HG03175 (cell line): ENCODE data around the gene SPEG.
A peak's percentile ranks its signal among the peaks of the same experiment; 100 is the strongest.

Source experiments
- ATAC-seq: cut with Tn5 transposase; IDR thresholded peaks from one replicate; pipeline ENCODE4 v1.9.1; 2021; ENCODE audit warnings: mild to moderate bottlenecking, moderate library complexity; ENCODE audit not compliant: unreplicated experiment

SPEG gene

DNA sequence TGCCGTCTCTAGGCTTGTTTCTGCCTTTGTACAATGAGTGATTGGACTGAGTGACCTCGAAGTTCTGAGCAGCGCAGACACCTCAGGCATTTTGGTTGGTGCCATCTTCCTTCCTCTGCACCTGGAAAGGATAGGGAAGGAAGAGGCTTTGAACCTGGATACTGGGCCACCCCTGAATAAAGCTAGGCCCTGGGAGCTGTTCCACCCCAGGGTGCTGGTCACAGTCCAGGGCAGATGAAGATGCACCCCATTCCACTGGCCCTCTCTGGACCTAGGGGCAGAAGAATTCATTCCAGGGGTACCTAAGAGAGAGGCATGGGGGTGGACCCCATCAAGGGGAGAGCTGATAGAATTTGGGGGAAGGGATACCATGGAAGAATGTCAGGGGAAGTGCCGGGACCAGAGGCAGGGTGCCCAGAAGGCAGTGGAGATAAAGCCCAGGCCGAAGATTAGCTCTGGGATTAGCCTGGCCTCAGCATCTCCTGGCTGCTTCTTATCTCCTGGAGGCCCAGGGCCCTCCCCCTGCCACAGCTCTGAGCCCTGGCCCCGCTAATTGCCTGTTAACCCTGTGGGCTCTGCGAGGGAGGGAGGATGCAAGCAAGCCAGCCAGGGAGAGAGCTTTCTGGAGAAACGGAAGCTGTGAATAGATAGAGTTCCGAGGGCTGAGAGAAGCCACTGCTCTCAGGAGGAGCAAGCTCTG is 91.0 kb downstream of the SPEG start:
- ATAC-seq: no peak

DNA sequence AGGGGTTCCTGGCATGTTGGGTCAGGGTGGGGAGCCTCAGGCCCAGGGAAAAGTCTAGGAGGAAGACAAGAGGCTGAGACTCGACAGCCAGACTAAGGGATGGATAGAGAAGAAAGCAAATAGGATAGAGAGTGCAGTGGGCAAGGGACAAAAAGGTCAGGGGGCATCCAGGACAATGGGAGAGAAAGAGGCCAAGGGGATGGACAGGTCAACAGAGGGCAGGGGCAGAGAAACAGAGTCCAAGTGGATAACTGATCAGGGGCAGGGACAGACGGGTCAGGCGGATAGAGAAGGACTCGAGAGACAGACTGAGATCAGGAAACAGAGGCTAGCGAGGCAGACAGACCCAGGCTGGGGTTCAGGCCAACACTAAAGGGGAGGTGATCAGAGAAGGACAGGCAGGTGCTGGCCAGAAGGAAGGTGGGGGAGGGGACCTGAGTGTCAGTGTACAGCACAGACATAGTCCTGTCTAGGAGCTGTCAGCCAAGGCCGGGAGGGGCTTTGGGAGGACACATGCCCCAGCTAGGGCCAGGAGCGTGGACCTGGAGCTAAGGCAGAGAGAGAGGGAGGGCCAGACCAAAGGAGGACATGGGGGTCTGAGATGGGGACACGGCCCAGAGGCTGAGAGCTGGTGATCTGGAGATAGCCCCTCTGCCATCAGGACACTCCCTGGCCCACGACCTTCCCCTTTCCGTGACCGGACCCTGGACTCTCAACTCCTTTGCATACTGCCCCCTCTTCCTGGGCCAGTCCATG is 91.9 kb downstream of the SPEG start:
- ATAC-seq: no peak

DNA sequence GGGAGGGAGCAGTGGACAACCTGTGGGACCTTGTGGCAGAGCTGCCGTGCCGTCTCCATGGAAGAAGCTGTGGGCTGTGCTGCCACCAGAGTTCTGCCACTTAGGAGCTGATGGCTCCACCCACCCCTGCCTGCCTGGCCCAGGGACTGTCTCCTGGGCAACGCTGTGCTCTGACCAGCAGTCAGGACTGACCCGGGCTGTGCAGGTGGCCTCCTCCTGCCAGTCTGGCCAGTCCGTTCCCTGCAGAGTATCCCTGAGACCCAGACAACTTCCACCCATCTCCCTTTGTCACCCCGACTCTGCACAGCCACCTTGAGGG is 92.4 kb downstream of the SPEG start:
- no peak for ATAC-seq

DNA sequence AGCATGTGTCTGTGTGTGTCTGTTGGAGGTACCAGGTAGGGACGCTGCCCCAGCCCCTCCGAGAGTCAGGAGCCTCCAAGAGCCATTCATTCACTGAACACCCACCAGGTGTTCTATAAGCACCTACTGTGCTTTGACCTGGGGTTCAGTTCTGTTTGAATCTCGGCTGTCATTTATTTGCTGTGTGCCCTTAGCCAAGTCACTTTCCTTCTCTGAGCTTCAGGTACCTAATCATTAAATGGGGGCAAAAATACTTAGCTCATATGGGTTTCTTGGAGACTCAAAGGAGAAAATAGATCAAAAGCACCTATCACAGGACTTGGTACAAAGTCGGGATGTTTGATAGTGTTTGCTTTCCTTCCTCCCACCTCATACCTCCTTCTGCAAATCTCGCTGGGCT is 92.8 kb downstream of the SPEG start:
- ATAC-seq: no peak

DNA sequence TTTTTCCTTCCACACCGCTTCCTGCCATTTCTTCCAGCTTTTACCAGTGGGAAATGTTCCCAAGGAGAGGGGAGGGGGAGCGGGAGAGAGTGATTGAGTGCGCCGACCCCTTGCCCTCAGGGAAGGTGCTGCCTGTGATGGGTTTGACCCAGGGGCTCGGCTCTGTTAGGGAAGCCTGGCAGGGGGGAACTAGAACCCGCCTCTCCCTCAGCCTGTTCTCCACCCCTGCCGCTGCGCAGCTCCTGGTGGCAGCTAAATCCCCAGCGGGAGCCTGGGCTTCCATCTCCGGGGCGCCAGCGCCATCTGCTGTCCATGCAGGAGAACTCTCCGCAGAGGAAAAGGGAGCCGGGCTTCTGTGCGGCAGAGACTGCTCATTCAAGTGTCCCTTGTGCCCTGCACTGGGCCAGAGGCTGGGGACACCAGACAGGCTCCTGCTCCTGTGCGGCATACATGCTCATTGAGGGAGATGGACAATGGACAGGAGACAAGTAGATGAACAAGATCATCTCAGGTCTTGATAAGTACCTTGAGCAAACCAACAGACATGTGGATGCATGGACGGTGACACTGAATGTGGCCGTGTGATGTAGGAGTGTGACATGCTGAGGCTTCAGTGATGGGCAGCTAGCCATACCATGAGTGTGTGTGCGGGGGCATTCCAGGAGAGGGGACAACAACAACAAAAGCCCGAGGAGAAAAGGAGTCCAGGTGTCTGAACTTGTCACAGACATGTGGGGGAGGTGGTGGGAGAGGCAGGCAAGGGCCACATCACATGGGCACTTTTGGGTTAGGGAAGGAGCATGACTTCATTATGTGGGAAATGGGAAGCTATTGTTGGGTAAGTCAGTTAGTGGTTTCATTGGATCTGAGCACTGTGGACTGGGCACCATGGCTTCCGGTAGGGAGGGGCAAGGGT is 95.7 kb downstream of the SPEG start:
- peak; percentile 90 for ATAC-seq

DNA sequence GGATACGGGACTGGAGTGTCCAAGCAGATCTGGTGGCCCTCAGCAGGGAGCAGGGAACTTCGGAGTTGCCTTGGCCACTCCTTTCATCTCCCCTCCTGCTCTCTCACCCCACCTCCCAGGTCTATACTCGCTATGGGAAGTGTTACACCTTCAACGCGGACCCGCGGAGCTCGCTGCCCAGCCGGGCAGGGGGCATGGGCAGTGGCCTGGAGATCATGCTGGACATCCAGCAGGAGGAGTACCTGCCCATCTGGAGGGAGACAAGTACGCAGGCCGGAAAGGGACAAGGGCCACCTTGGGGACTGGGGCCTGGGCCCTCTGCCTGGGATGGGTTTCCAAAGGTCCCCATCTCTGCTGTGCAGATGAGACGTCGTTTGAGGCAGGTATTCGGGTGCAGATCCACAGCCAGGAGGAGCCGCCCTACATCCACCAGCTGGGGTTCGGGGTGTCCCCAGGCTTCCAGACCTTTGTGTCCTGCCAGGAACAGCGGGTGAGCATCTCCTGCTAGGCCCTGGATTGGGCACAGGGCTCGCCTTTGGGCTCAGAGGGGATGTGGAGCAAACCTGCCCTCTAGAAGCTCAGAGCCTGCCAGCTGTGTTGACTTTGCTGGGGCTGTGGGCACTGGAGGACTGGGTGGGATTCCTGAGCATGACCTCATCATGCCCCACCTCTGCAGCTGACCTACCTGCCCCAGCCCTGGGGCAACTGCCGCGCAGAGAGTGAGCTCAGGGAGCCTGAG is 97.2 kb downstream of the SPEG start:
- no peak for ATAC-seq

DNA sequence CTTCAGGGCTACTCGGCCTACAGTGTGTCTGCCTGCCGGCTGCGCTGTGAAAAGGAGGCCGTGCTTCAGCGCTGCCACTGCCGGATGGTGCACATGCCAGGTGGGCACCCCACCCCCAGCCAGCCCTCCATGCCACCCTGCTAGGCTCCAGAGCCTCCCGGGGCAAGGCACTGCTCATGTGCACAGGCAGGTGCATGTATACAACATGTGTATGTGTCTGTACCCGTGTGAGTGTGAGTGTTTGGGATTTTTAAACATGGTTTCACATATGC is 97.7 kb downstream of the SPEG start:
- ATAC-seq: no peak

DNA sequence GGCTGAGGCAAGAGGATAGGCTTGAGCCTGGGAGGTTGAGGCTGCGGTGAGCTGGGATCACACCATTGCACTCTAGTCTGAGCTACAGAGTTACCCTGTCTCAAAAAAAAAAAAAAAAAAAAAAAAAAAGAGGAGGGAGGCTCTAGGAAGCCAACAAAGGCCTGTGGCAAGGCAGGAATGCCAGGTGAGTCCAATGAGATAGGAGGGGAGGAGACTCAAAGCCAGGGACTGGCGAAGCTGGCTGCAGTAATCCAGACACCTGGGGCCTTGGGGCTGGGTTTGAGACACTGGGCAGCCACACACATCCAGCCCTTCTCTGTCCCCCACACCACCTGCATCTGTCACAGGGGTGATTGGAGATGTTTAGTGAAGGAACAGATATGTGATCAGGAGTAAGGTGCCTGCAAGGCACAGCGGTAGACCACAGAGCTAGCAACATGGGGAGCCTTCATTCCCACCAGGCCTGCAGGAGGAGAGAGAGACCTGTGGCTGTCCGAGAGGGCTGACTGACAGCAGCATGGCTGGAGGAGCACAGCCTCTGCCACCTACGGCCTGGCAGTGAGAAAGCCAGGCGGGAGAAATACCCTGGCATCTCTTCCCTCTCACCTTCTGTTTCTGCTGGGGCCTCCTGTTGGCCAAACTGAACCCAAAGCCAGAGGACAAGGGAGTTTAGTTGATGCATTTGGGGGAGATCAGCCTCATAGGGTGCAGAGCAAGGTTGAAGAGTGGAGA is 99.5 kb downstream of the SPEG start:
- no peak for ATAC-seq

DNA sequence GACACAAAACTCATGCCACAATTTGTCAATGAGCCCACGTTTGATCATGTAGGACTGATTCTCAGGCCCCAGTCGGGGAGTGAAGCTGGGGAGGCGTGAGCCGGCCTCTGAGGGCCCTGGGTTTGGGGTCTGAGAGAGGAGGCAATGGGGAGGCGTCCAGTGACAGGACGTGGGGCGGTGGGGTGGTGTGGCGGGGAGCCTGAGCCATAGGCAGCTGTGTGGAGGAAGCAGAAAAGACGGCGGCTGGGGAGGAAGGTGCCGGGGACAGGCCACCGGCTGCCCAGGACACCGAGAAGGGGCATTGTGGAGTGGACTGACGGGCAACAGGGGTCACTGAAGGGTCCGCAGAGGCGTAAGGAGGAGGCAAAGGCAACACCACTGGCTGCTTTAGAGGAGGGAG is 101.8 kb downstream of the SPEG start:
- no peak for ATAC-seq

DNA sequence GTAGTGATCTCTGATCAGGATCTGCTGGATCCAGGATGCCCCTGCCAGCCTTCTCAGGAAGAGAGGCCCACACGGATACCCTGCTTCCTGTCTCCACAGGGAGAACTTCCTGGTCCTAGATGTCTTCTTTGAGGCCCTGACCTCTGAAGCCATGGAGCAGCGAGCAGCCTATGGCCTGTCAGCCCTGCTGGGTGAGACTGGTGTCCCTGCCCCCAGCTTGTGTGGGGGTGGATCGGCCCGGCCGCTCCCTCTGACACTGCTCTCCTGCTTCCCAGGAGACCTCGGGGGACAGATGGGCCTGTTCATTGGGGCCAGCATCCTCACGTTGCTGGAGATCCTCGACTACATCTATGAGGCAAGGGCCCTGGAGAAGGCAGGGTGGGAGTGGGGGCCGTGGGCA is 102.3 kb downstream of the SPEG start:
- no peak for ATAC-seq

DNA sequence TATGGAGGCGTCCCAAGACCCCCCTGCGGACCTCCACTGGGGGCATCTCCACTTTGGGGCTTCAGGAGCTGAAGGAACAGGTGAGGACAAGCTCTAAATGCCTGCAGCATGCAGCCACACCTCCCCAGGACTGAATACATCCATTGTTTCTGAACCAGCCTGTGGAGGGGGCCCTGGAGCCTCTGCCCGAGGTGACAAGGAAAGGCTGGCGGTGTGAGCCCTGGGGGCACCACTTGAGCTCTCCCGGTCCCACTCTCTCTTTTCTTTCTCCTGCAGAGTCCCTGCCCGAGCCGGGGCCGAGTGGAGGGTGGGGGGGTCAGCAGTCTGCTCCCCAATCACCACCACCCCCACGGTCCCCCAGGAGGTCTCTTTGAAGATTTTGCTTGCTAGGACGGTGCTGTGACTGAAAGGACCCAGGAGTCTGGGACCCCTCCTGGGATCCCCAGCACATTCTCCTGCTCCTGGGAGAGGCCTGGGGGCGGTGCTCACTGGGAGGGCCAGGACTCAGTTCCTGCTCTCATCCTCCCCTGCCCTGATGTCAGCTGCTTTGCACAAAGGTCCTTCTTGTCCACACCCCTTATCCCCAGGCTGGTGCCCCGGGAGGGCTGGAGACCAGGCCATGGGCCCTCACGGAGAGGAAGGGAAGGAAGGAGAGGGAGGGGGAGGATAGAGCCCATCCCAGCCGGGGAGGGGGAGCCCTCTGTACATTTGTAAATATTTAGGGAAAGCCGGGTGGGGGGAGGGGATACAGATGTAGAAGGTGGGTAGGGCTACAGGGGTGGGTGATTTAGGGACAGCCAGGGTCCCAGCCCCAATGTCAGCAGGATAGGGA is 103.2 kb downstream of the SPEG start:
- ATAC-seq: no peak

DNA sequence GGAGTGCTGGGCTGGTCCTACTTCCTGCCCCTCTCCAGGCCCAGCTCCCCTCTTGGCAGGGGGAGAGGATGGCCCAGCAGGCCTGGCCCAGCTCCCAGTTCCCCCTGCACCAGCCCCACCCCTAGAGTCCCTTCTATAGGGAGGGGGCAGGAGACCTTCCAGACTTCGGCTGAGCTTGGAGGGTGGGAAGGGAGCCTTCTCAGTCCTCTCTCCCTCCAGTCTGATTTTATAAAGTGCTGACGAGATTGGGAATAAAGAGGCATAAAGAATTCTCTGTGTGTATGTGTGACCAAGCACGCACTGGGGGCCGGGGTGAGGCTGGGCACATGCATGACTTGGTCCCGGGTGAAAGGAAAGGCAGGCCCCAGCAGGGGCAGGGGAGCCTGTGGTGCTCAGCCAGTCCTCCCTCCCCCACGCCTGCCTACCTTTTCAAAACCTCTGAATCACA is 103.9 kb downstream of the SPEG start:
- no peak for ATAC-seq

DNA sequence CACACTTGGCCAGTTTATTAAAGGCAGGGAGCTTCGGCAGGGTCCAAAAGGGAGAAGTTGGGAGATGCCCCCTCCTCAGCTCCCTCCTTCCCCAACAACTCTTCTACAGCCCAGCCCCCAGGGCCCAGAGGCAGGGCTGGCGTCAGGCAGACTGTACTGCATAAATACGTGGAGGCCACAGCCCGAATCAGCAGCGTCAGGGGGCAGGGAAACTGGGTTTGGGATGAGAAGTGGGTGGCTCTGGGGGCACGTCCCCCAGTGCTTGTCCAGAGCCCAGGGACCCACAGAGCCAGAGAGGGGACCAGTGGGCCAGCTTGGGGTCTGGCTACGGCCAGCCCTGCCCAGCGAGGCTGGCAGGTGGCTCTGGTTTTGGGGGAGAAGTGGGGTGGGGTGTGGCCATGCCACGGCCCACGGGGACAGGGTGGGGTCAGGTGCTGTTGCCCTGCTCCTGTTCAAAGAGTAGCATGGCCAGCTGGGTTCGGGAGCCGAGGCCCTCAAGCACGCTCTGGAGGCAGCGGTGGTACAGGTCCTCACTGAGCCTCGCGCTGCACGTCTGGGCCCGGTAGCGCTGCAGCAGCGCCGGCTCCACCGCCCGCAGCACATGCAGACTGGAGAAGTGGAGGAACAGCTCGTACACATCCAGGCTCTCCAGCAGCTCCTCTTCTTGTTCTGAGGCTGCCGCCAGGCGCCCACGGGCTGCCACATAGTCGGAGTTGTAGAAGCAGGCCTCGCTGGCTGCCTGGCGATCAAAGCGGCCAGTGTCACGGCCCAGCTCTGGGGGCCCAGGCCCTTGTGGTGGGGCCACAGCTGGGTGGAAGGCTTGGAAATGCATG is 104.5 kb downstream of the SPEG start:
- ATAC-seq: no peak

DNA sequence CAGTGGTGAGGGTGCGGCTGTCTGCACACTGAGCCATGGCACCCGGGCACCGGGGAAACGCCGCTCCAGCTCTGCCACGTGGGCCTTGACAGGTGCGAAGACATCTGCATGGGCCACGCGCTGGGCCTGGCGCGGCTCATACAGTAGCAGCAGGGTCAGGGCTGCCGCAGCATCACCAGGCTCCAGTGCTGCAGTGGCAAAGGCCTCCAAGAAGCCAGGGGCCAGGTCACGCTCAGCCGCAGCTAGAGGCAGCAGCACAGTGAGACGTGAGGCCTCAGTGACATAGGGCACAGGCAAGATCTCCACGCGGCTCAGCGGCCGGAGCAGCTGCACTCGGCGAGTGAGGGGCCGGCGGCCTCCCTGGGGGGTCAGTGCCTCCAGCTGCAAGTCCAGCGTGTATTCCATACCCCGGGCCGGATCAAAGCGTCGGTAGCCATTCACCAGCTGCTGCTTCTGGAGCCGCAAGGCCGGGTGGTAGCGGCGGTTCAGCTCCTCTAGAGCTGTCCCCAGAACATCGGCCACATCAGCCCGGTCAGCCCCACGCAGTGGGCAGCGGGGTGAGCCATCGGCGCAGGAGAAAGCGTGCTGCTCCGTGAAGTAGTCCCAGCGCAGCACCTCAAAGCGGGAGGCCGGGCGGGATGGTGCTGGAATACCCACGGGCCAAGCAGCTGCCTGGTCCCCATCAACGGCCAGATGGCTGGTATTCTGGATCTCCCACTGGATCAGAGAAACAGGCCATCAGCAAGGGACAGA is 105.5 kb downstream of the SPEG start:
- no peak for ATAC-seq

DNA sequence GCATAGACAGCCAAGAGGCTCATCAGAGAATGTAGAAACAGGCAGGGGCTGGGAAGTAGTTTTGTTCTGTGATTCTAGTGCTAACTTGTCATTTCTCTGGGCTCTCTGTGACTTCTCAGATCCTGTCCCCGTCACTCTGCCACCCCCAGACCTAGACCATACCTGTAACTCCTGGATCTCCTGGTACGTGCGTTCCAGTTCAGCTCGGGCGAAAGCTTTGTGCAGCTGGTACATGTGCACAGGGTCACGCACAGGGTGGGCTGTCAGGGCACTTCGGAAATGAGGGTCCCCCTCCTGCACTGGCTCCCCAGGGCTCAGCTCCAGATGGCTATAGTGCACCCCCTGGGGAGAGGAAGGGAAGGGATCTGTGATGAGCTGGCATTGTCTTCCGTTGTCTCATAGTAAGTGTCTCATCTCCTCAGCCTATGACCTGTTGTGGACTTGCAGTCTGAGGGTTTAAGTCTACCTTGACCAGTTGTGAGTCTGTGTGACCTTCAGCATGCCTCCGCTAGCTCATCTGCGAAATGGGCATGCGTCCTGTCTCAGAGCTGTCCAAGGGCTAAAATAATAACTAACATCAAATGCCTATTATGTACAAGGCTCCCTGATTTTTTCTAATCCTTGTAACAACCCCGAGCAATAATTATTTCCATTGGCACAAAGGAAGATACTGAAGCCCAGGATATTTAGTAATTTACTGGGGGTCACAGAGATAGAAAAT is 106.3 kb downstream of the SPEG start:
- ATAC-seq: no peak

DNA sequence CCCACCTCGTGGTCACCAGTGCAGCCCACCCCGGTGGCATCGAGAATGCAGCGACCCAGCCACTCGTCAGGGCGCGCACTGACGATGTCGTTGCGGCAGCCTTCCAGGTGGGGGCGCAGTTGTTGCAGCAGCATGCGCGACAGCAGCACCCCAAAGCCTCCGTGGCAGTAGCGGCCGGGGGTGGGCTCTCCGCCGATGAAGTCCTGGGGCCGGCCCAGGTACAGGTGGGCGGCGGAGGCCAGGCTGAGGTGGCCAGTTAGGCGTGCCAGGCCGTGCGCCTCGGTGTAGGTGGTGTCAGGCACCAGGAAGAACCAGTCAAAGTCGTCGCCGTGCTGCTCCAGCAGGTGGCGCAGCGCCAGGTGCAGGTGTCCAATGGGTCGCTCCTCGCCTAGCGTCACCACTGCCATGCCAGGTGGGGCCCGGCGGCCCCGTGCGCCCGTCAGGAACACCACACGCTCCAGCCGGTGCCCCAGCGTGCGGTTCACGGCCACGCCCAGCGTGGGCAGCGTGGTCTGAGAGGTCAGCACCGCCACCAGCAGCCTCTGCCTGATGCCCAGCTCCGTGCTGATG is 107.1 kb downstream of the SPEG start:
- ATAC-seq: peak; percentile 46

DNA sequence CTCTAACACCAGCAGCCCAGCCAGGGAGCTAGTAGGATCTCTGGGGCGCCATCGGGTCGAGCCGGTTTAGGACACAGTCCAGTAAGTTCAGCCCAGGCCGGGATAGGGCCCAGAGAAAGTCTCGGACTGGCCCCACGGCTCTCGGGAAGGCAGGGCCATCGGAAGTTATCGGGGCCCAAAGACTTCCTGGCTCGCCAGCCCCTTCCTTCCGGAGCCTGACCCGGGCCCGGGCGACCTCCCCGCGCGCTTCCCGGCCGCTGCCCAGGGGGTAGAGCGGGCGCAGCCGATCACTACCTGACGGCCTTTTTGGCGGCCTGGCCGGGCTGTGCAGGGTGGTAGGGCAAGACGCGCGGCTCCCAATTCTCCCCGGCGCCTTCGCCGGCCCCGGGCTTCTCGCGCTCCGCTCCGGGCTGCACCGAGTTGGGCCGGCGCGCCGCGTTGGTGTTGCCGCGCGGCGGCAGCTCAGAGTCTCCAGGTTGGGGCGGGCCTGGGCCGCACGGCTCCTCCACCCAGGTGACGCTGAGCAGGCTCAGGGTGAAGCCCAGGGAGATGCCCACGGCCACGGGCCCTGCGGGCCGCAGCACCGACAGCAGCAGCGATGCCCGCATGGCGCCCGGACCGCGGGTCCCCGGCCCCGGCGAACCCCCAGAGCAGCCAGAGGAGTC is 108.4 kb downstream of the SPEG start:
- ATAC-seq: peak; percentile 41
